Measurements from ENCODE around the gene SPINK13. TPM values are rescaled to one million over a fixed set of nuclear protein-coding genes. Genes with fewer than 3 reads are reported as not detected.
A peak's percentile ranks its signal among the peaks of the same experiment; 100 is the strongest.

The SPINK13 gene
- total and polyA plus RNA-seq, 2 of the 8 experiments (the other 6 are each of a cell fraction or from before 2014, with no cell fraction given) = not detected

GRCh38 chr5:148297731-148298130 is 29.1 kb downstream of the SPINK13 start:
- H4K91ac ChIP-seq (replicated peaks; ENCODE audit: insufficient read length, low read length) = no peak overlapping the region
- no peak overlapping the region for H4K5ac ChIP-seq (ENCODE audit: insufficient read length, low read depth, low read length)
- H2AFZ ChIP-seq (ENCODE audit: low read length) = no peak overlapping the region
- H2BK12ac ChIP-seq (ENCODE audit: low read depth, low read length) = no peak overlapping the region
- no peak overlapping the region for H3K4ac ChIP-seq (replicated peaks; ENCODE audit: insufficient read length, low read depth, low read length)
- H3K27ac ChIP-seq (ENCODE audit: low read depth, low read length) = no peak overlapping the region
- H3K23ac ChIP-seq (ENCODE audit: insufficient read length) = no peak overlapping the region
- ChIA-PET POLR2A (ENCODE audit: partially characterized antibody) (interaction anchor here (0.7 to 1.3 kb wide), 2 partner anchors 10 to 85 kb away, joined by 3 to 4 read pairs; no protein-coding TSS in a partner anchor), CTCF (ENCODE audit: partially characterized antibody) (interaction anchor here (0.5 to 2.2 kb wide), 12 partner anchors 9 to 433 kb away, joined by 3 to 10 read pairs (median 4); no protein-coding TSS in a partner anchor)
- H2BK15ac ChIP-seq (ENCODE audit: low read length) = no peak overlapping the region
- H3K79me1 ChIP-seq (ENCODE audit: low read depth, low read length) = no peaks in the 10 kb centered on the region
- H3K4me2 ChIP-seq (ENCODE audit: insufficient read depth in 1 of 2, low read depth in 2 of 2, low read length in 2 of 2) = no peak overlapping the region
- DNase-seq (ENCODE audit: low read depth in 1 of 2, low spot score in 2 of 2) (no peak), FAIRE-seq (no peak)
- no peaks in the 10 kb centered on the region for H3K9me3 ChIP-seq (ENCODE audit: insufficient read depth in 2 of 2, low read depth in 1 of 2, low read length in 1 of 2)
- H3K14ac ChIP-seq (ENCODE audit: insufficient read length) = no peak overlapping the region
- WGBS, 2 experiments (ENCODE audit: extremely low coverage in 1 of 2, insufficient coverage in 1 of 2, insufficient read length in 1 of 2, insufficient replicate concordance in 2 of 2, low coverage in 1 of 2, low lambda C conversion rate in 2 of 2, missing lambda C conversion rate in 1 of 2) = 71% methylated on average over 4 of the region's 4 CpGs; no CpG with 5 or more reads in 1 of the 2 experiments
- H3K79me2 ChIP-seq (ENCODE audit: control insufficient read depth in 1 of 2, insufficient read depth in 2 of 2, low read length in 2 of 2) = no peaks in the 10 kb centered on the region
- H3K23me2 ChIP-seq (ENCODE audit: low read depth, low read length) = no peaks in the 10 kb centered on the region
- H3K4me3 ChIP-seq (ENCODE audit: extremely low read depth in 1 of 4, insufficient read depth in 2 of 4, low read depth in 3 of 4, low read length in 4 of 4) = no peak overlapping the region
- no peak overlapping the region for H3K18ac ChIP-seq (ENCODE audit: extremely low read depth, low read length)
- H2BK5ac ChIP-seq (ENCODE audit: low read depth, low read length) = no peak overlapping the region
- H2BK20ac ChIP-seq (ENCODE audit: low read length) = no peak overlapping the region
- H4K20me1 ChIP-seq (replicated peaks in 1 of 2; ENCODE audit: control insufficient read depth in 1 of 2, insufficient read depth in 2 of 2, low read length in 2 of 2) = no peaks in the 10 kb centered on the region
- H2AK5ac ChIP-seq (ENCODE audit: low read depth, low read length) = no peak overlapping the region
- H3K56ac ChIP-seq (replicated peaks; ENCODE audit: insufficient read length, low read depth, low read length) = no peak overlapping the region
- no peaks in the 10 kb centered on the region for H3K36me3 ChIP-seq (ENCODE audit: control insufficient read depth in 2 of 4, insufficient read depth in 4 of 4, low read length in 3 of 4)
- no peak overlapping the region for H3K9ac ChIP-seq (replicated peaks in 1 of 4; ENCODE audit: extremely low read depth in 1 of 4, low read depth in 3 of 4, low read length in 3 of 4)
- H3K4me1 ChIP-seq (replicated peaks in 1 of 4; ENCODE audit: control insufficient read depth in 3 of 4, insufficient read depth in 4 of 4, low read length in 3 of 4) = no peaks in the 10 kb centered on the region
- no peak overlapping the region for H2BK120ac ChIP-seq (replicated peaks; ENCODE audit: low read depth, low read length)
- no peak overlapping the region for H4K8ac ChIP-seq (ENCODE audit: extremely low read depth, insufficient read depth, low read length)
- no peaks in the 10 kb centered on the region for H3K27me3 ChIP-seq (replicated peaks in 1 of 4; ENCODE audit: control insufficient read depth in 3 of 4, extremely low read depth in 1 of 4, insufficient read depth in 3 of 4, low read length in 3 of 4)
- TF ChIP-seq CTCF (IDR thresholded peaks at IDR 0.05; ENCODE audit: control extremely low read depth in 1 of 3, insufficient read depth in 1 of 3, low read depth in 1 of 3, low read length in 3 of 3) (peak in 2 of 3 experiments; percentile 13 to 15; a peak in 1 of 4 replicates), SIRT6 (IDR thresholded peaks at IDR 0.05; ENCODE audit: low read length) (no peak), POLR2AphosphoS5 (IDR thresholded peaks at IDR 0.05; ENCODE audit: low read depth, low read length) (no peak), CREB1 (IDR thresholded peaks at IDR 0.05) (no peak), HDAC2 (IDR thresholded peaks at IDR 0.05; ENCODE audit: borderline replicate concordance in 1 of 2, low read depth in 2 of 2, low read length in 2 of 2) (no peak), SUZ12 (IDR thresholded peaks at IDR 0.05; ENCODE audit: low read length) (no peak), KDM4A (IDR thresholded peaks at IDR 0.05; ENCODE audit: low read depth, low read length, severe bottlenecking) (no peak), RAD21 (IDR thresholded peaks at IDR 0.05 in 1 of 2, conservative IDR thresholded peaks at IDR 0.05 in 1 of 2; ENCODE audit: low read depth in 2 of 2, low read length in 2 of 2) (0 out of 4 replicates have a peak, but pooled peaks of 1 of the 2 experiments have one; percentile 21), SAP30 (IDR thresholded peaks at IDR 0.05; ENCODE audit: insufficient read depth, insufficient replicate concordance, low read length) (no peak), RBBP5 (IDR thresholded peaks at IDR 0.05; ENCODE audit: borderline replicate concordance, low read depth, low read length) (no peak), TCF12 (IDR thresholded peaks at IDR 0.05; ENCODE audit: low read depth, low read length) (no peak)
